Natural killer cell (primary cell): Measurements from ENCODE around the gene ZCCHC18. TPM values are rescaled to one million over a fixed set of nuclear protein-coding genes. Genes with fewer than 3 reads are reported as not detected.

Source experiments
- ATAC-seq, 3 donors: fragments of 150-1000 bp in 2 of 3; fragments of 200-7000 bp in 1 of 3; cut with Tn5 transposase; 1 replicate in 1 of 3; 2 replicates in 2 of 3; pipeline ENCODE4 v1.10.0; 2021; ENCODE audit warnings: mild to moderate bottlenecking in 2 of 3, moderate library complexity in 2 of 3
- DNase-seq, 2 donors: peaks; one replicate each; pipeline versions ENCODE4 v3.0.0 to v3.0.0-alpha.2; 2013 to 2021; ENCODE audit warnings: mixed read lengths in 1 of 2
- H3K27ac ChIP-seq: one replicate; pipeline ENCODE4 v1.5.1; 2013; ENCODE audit warnings: mild to moderate bottlenecking, low read length
- H3K27me3 ChIP-seq: one replicate; pipeline ENCODE4 v1.6.1; 2013; ENCODE audit warnings: low read length; ENCODE audit not compliant: control insufficient read depth, insufficient read depth
- H3K36me3 ChIP-seq: one replicate; pipeline ENCODE4 v1.6.1; 2013; ENCODE audit warnings: low read length; ENCODE audit not compliant: control insufficient read depth, insufficient read depth
- H3K4me1 ChIP-seq: one replicate; pipeline ENCODE4 v1.6.1; 2013; ENCODE audit warnings: low read length; ENCODE audit not compliant: control insufficient read depth, insufficient read depth
- H3K4me3 ChIP-seq: one replicate; pipeline ENCODE4 v1.5.1; 2013; ENCODE audit warnings: low read length
- H3K9me3 ChIP-seq: one replicate; pipeline ENCODE4 v1.6.1; 2013; ENCODE audit warnings: low read length; ENCODE audit not compliant: control insufficient read depth, insufficient read depth
- H3K27ac Mint-ChIP-seq, 2 donors: one replicate each; pipeline ENCODE4 v1.8.0; 2022; ENCODE audit warnings: mild to moderate bottlenecking in 2 of 2, mixed read lengths in 2 of 2, moderate library complexity in 1 of 2
- H3K27me3 Mint-ChIP-seq, 2 donors: one replicate each; pipeline ENCODE4 v1.8.0; 2022; ENCODE audit warnings: low read depth in 2 of 2, mixed read lengths in 2 of 2
- H3K36me3 Mint-ChIP-seq: one replicate; pipeline ENCODE4 v1.8.0; 2022; ENCODE audit warnings: mixed read lengths
- H3K4me1 Mint-ChIP-seq, 2 donors: one replicate each; pipeline ENCODE4 v1.8.0; 2022; ENCODE audit warnings: mixed read lengths in 2 of 2
- H3K4me3 Mint-ChIP-seq: one replicate; pipeline ENCODE4 v1.8.0; 2022; ENCODE audit warnings: mild to moderate bottlenecking, moderate library complexity, mixed read lengths
- H3K9me3 Mint-ChIP-seq, 2 donors: one replicate each; pipeline ENCODE4 v1.8.0; 2022; ENCODE audit warnings: mixed read lengths in 2 of 2
- CTCF ChIP-seq: fragments of 200-600 bp; IDR thresholded peaks from one replicate; pipeline ENCODE4 v1.8.0; 2022; ENCODE audit warnings: antibody characterized with exemption
- WGBS: methylation state at CpG from one replicate; pipeline ENCODE4 v1.1.7; 2013; ENCODE audit warnings: missing lambda C conversion rate; ENCODE audit not compliant: insufficient coverage; 5-methylcytosine and 5-hydroxymethylcytosine counted together
- intact Hi-C: fragments of 100-400 bp; cut with micrococcal nuclease; formaldehyde crosslinking; loops from one replicate; pipeline ENCODE4 v1.14.2; 2022
- total RNA-seq, 4 donors: library from RNA; stranded (reverse); fragments of 120-200 nt in 1 of 4; gene quantifications; one replicate each; pipeline versions ENCODE4 v1.2.3 to v1.2.4, GENCODE V29; 2013 to 2022

The ZCCHC18 gene
- total RNA-seq, 3 donors from 2014 or later (not counting 1 experiment from before 2014, with no cell fraction given) = 4.4 to 8.9 (median 5.6) TPM

DNA sequence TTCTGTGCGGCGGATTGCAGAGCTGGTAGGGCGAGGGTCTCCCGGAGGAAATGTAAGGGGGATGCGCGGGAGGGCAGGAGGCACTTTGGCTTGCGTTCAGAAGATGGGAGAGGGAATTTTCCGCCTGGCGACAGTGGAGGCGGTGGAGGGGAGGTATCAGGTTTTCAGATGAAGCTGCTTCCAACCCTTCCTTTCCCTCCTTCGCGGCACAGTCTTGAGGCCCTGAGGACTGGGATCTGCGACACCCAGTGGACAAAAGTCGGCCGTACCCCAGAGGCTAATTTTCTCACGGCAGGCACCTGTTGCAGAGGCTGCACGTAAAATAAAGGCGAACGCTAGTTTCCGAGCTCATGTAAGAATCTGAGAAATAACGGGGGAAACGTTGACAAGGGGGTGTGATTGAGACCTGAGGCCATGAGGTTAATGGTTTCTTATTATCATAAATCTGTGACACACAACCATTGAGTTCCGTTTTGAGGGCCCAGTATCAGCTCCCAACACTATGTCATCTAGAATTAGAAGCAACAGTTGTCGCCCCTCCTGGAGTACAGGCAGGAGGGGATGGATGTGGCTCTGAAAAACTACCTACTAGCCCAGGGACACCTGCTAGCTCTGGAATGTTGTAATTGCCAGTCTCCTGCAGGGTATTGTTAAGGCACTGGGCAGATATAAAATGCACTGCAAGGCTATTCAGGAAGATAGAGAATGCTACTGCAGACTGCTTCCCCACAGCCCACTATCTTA, 1.1 kb downstream of the ZCCHC18 start:
- Mint-ChIP-seq H3K27me3 (no peaks in the 10 kb centered on the region), H3K9me3 (no peaks in the 10 kb centered on the region), H3K4me3 (peak overlapping the region; percentile 93), H3K36me3 (no peaks in the 10 kb centered on the region), H3K4me1 (peaks cover 20 to 66% of the 10 kb centered on the region in 2 donors), H3K27ac (peak overlapping the region; percentile 86 to 94)
- WGBS = 2% methylated on average over 15 of the region's 24 CpGs
- H3K36me3 ChIP-seq = no peaks in the 10 kb centered on the region
- DNase-seq (peak in 1 of 2 donors; percentile 78), ATAC-seq (peak; percentile 32 to 62 (median 46))
- peak; percentile 20 for TF ChIP-seq CTCF
- H3K27me3 ChIP-seq = no peaks in the 10 kb centered on the region
- peak overlapping the region; percentile 81 for H3K4me3 ChIP-seq
- peak overlapping the region; percentile 88 for H3K27ac ChIP-seq
- H3K9me3 ChIP-seq = no peaks in the 10 kb centered on the region
- H3K4me1 ChIP-seq = peaks cover 44% of the 10 kb centered on the region
- intact Hi-C loops = loop anchor here (2.0 to 5.0 kb wide), 2 partner anchors 44 to 427 kb away; partner anchors contain the start of genes MORF4L2 and SLC25A53

GRCh38 chrX:104117759-104118158, 5.4 kb downstream of the ZCCHC18 start:
- no peaks in the 10 kb centered on the region for H3K27me3 Mint-ChIP-seq
- H3K27ac Mint-ChIP-seq = peak overlapping the region in 1 of 2 donors; percentile 69
- no peak overlapping the region for H3K4me3 Mint-ChIP-seq

GRCh38 chrX:104118765-104119164, 6.4 kb downstream of the ZCCHC18 start:
- Mint-ChIP-seq H3K27me3 (no peaks in the 10 kb centered on the region), H3K4me1 (peaks cover 9 to 34% of the 10 kb centered on the region in 2 donors), H3K36me3 (no peaks in the 10 kb centered on the region), H3K27ac (no peak overlapping the region), H3K9me3 (no peaks in the 10 kb centered on the region), H3K4me3 (no peak overlapping the region)
- no peak for DNase-seq
- WGBS = 100% methylated on average over 1 of the region's 1 CpG
- Histone ChIP-seq H3K27me3 (no peaks in the 10 kb centered on the region), H3K4me1 (peaks cover 14% of the 10 kb centered on the region), H3K36me3 (no peaks in the 10 kb centered on the region), H3K9me3 (no peaks in the 10 kb centered on the region), H3K4me3 (no peak overlapping the region), H3K27ac (no peak overlapping the region)
- TF ChIP-seq CTCF = no peak
- intact Hi-C loops = no loop called here
- ATAC-seq = no peak

More at GRCh38 chrX:104117759-104118158, 5.4 kb downstream of the ZCCHC18 start:
- TF ChIP-seq CTCF = no peak
- no peak for ATAC-seq
- Histone ChIP-seq H3K4me3 (no peak overlapping the region), H3K36me3 (no peaks in the 10 kb centered on the region), H3K27me3 (no peaks in the 10 kb centered on the region), H3K9me3 (no peaks in the 10 kb centered on the region), H3K4me1 (peaks cover 16% of the 10 kb centered on the region), H3K27ac (no peak overlapping the region)
- H3K36me3 Mint-ChIP-seq = no peaks in the 10 kb centered on the region
- intact Hi-C loops = no loop called here
- H3K9me3 Mint-ChIP-seq = no peaks in the 10 kb centered on the region
- H3K4me1 Mint-ChIP-seq = peaks cover 4 to 33% of the 10 kb centered on the region in 2 donors
- DNase-seq = no peak
